Measurements from ENCODE around the gene PIK3CD. TPM values are rescaled to one million over a fixed set of nuclear protein-coding genes. Genes with fewer than 3 reads are reported as not detected.

The PIK3CD gene
- total RNA-seq, 1 experiment from 2014 or later, result 10.3 TPM

- no peaks in the 10 kb centered on the region for H3K9me2 ChIP-seq (ENCODE audit: insufficient read depth)
- peak overlapping the region; percentile 80 for H2AFZ ChIP-seq
- H3K4me1 ChIP-seq (replicated peaks; ENCODE audit: insufficient read depth), result peaks cover 15% of the 10 kb centered on the region; the same call in 1 of the 2 replicates
- intact Hi-C loops (cut with micrococcal nuclease; ENCODE audit: unreplicated experiment), result no loop called here
- peak overlapping the region; percentile 86 for H3K4me2 ChIP-seq
- ChIA-PET POLR2A (ENCODE audit: unreplicated experiment) (interaction anchor here (0.5 kb wide), 1 partner anchor 748 kb away, joined by 12 read pairs; no protein-coding TSS in a partner anchor), CTCF (interaction anchor here (0.6 kb wide), 1 partner anchor 99 kb away, joined by 6 read pairs; no protein-coding TSS in a partner anchor)
- TF ChIP-seq EZH2 (IDR thresholded peaks at IDR 0.05; ENCODE audit: low read depth) (no peak), CTCF (conservative IDR thresholded peaks at IDR 0.05) (no peak)
- H3K27me3 ChIP-seq (ENCODE audit: insufficient read depth, low read depth), result no peaks in the 10 kb centered on the region
- no peaks in the 10 kb centered on the region for H3K9me3 ChIP-seq (ENCODE audit: insufficient read depth, low read depth)
- peaks cover 20% of the 10 kb centered on the region for H3F3A ChIP-seq (ENCODE audit: insufficient read depth, low read depth)
- H3K36me3 ChIP-seq (ENCODE audit: low read depth), result no peaks in the 10 kb centered on the region
- H3K79me2 ChIP-seq (ENCODE audit: low read depth), result no peaks in the 10 kb centered on the region
- no peak overlapping the region for H3K27ac ChIP-seq
- no peaks in the 10 kb centered on the region for H4K20me1 ChIP-seq (ENCODE audit: insufficient read depth)
- DNase-seq, result peak in 1 of 2 experiments; percentile 16
- peak overlapping the region; percentile 57 for H3K4me3 ChIP-seq
- no TSS peak for BruUV-seq (replicated peaks)
These were observed 36.5 kb downstream of the PIK3CD start for GRCh38 chr1:9687874-9688582.

DNA sequence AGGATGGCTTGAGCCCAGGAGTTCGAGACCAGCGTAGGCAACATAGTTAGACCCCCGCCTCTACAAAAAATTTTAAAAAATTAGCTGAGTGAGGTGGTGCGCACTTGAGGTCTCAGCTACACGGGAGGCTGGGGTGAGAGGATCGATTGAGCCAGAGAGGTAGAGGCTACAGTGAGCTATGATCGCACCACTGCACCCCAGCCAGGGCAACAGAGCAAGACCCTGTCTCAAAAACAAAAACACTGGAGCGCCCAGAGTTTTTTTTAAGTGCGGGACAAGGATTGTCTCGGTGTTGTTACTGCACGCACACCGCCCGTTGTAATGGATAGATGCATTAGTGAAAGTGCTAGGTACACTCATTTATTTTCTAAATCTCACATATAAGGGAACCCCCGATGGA is 37.1 kb downstream of the PIK3CD start:
- no peak for DNase-seq
- Histone ChIP-seq H2AFZ (peak overlapping the region; percentile 80; the same call in 1 of the 2 replicates), H3K27me3 (ENCODE audit: insufficient read depth, low read depth) (no peaks in the 10 kb centered on the region), H3K79me2 (ENCODE audit: low read depth) (no peaks in the 10 kb centered on the region), H3F3A (ENCODE audit: insufficient read depth, low read depth) (peaks cover 20% of the 10 kb centered on the region), H3K4me3 (peak overlapping the region; percentile 57; the same call in 1 of the 2 replicates), H4K20me1 (ENCODE audit: insufficient read depth) (no peaks in the 10 kb centered on the region), H3K9me3 (ENCODE audit: insufficient read depth, low read depth) (no peaks in the 10 kb centered on the region), H3K27ac (no peak overlapping the region), H3K36me3 (ENCODE audit: low read depth) (no peaks in the 10 kb centered on the region), H3K4me2 (peak overlapping the region; percentile 86), H3K9me2 (ENCODE audit: insufficient read depth) (no peaks in the 10 kb centered on the region), H3K4me1 (replicated peaks; ENCODE audit: insufficient read depth) (peaks cover 15% of the 10 kb centered on the region; the same call in 1 of the 2 replicates)
- ChIA-PET POLR2A (ENCODE audit: unreplicated experiment) (no interaction called here), CTCF (interaction anchor here (0.6 kb wide), 1 partner anchor 98 kb away, joined by 6 read pairs; no protein-coding TSS in a partner anchor)
- no TSS peak for BruUV-seq (replicated peaks)
- intact Hi-C loops (cut with micrococcal nuclease; ENCODE audit: unreplicated experiment), result no loop called here
- TF ChIP-seq EZH2 (IDR thresholded peaks at IDR 0.05; ENCODE audit: low read depth) (no peak), CTCF (conservative IDR thresholded peaks at IDR 0.05) (no peak)

DNA sequence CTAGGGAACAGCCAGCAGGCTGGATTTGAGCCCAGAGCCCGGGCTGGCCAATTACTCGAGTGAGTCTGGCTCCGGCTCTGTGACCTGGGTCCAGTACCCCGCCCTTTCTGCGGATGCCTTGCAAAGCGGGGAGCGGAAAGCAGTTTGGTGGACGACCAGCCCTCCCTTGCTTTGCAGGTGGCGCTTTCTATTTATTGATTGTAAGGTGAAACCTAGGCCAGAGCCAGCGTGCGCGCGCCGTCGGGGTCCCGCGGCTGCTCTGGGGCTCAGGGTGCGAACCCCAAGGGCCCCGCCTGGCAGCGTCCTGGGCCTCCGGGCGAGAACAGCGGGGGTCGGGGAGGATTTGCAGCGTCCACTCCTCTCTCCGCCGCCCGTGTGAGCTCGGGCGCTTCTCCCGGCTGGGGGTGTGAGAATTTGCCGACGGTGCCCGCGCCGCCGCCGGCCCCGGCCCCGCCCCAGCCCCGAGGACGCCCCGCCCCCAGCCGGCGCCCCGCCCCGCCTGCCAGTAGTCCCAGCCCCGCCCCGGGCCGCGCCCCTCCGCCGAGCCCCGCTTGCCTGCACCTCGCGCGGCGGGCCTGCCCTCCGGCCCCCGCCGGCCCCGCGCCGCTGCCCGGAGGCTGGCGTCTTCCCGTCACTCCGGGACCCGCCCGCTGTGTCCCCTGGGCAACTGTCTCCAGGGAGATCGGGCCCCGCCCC is 37.6 kb downstream of the PIK3CD start:
- no peaks in the 10 kb centered on the region for H4K20me1 ChIP-seq (ENCODE audit: insufficient read depth)
- no peaks in the 10 kb centered on the region for H3K79me2 ChIP-seq (ENCODE audit: low read depth)
- H3K9me3 ChIP-seq (ENCODE audit: insufficient read depth, low read depth), result no peaks in the 10 kb centered on the region
- H3K4me2 ChIP-seq, result peak overlapping the region; percentile 86
- CTCF ChIA-PET, result no interaction called here
- POLR2A ChIA-PET (ENCODE audit: unreplicated experiment), result no interaction called here
- H3K4me1 ChIP-seq (replicated peaks; ENCODE audit: insufficient read depth), result peaks cover 15% of the 10 kb centered on the region; the same call in 1 of the 2 replicates
- peak overlapping the region; percentile 57; the same call in 1 of the 2 replicates for H3K4me3 ChIP-seq
- TF ChIP-seq EZH2 (IDR thresholded peaks at IDR 0.05; ENCODE audit: low read depth), result no peak
- H3K27me3 ChIP-seq (ENCODE audit: insufficient read depth, low read depth), result no peaks in the 10 kb centered on the region
- no peaks in the 10 kb centered on the region for H3K36me3 ChIP-seq (ENCODE audit: low read depth)
- H3K9me2 ChIP-seq (ENCODE audit: insufficient read depth), result no peaks in the 10 kb centered on the region
- peaks cover 20% of the 10 kb centered on the region for H3F3A ChIP-seq (ENCODE audit: insufficient read depth, low read depth)
- no TSS peak for BruUV-seq (replicated peaks)
- no peak overlapping the region for H3K27ac ChIP-seq
- peak in 1 of 2 experiments; percentile 82 for DNase-seq
- peak overlapping the region; percentile 80 for H2AFZ ChIP-seq
- intact Hi-C loops (cut with micrococcal nuclease; ENCODE audit: unreplicated experiment), result no loop called here

Measured in PC-9 (cell line).